OCI-LY3 (cell line): ENCODE results near the gene LRP3.

Experiments used
- H2AFZ ChIP-seq: fragments of 200-600, 300-600 bp; shearing (Covaris generic); 2 replicates; pipeline ENCODE4 v1.6.0; 2014; ENCODE audit warnings: antibody characterized with exemption, low read depth, low read length
- H3K27ac ChIP-seq: fragments of 200-600, 300-600 bp; sonication (generic); 2 replicates; pipeline ENCODE4 v1.5.1; 2014; ENCODE audit warnings: mild to moderate bottlenecking, low read length, moderate library complexity, mixed read lengths
- H3K27me3 ChIP-seq: fragments of 200-600, 300-600 bp; sonication (generic); 2 replicates; pipeline ENCODE4 v1.6.1; 2014; ENCODE audit warnings: low read depth, low read length, mixed read lengths
- H3K36me3 ChIP-seq: fragments of 200-600, 300-600 bp; sonication (generic); replicated peaks from 2 replicates; pipeline ENCODE3; 2014; ENCODE audit warnings: low read depth, low read length, mixed read lengths
- H3K4me1 ChIP-seq: fragments of 300-600, 200-600 bp; sonication (generic); 2 replicates; pipeline ENCODE4 v1.6.1; 2014; ENCODE audit warnings: low read length, mixed read lengths
- H3K4me2 ChIP-seq: fragments of 200-600, 300-600 bp; sonication (generic); 2 replicates; pipeline ENCODE4 v1.6.1; 2014; ENCODE audit warnings: low read length, mixed read lengths
- H3K4me3 ChIP-seq: fragments of 300-600, 200-600 bp; sonication (generic); 2 replicates; pipeline ENCODE4 v1.5.1; 2014; ENCODE audit warnings: antibody characterized with exemption, mild to moderate bottlenecking, low read length, moderate library complexity
- H3K79me2 ChIP-seq: fragments of 300-600, 200-600 bp; shearing (Covaris generic); 2 replicates; pipeline ENCODE4 v1.6.1; 2014; ENCODE audit warnings: mild to moderate bottlenecking, low read length, mixed read lengths
- H3K9ac ChIP-seq: fragments of 300-600, 200-600 bp; shearing (Covaris generic); 2 replicates; pipeline ENCODE4 v1.6.0; 2014; ENCODE audit warnings: mild to moderate bottlenecking, low read length, moderate library complexity
- H3K9me3 ChIP-seq: fragments of 200-600, 300-600 bp; shearing (Covaris generic); 2 replicates; pipeline ENCODE4 v1.6.1; 2014; ENCODE audit warnings: low read length, mixed read lengths; ENCODE audit not compliant: insufficient read depth
- H4K20me1 ChIP-seq: fragments of 200-600, 300-600 bp; sonication (generic); 2 replicates; pipeline ENCODE4 v1.6.1; 2016; ENCODE audit warnings: low read length, mixed read lengths; ENCODE audit not compliant: insufficient read depth
- EZH2phosphoT487 ChIP-seq: fragments of 200-600 bp; shearing (Covaris generic); IDR thresholded peaks from 2 replicates; pipeline ENCODE4 v1.6.1; 2018; ENCODE audit warnings: antibody characterized with exemption, mixed run types, low read depth
- TF ChIP-seq, protein P1 (sequence below): fragments of 200-600, 300-600 bp; sonication (generic); IDR thresholded peaks from 2 replicates; pipeline ENCODE4 v1.5.1; 2014; ENCODE audit warnings: antibody characterized with exemption, low read length, low read depth

The LRP3 gene

DNA sequence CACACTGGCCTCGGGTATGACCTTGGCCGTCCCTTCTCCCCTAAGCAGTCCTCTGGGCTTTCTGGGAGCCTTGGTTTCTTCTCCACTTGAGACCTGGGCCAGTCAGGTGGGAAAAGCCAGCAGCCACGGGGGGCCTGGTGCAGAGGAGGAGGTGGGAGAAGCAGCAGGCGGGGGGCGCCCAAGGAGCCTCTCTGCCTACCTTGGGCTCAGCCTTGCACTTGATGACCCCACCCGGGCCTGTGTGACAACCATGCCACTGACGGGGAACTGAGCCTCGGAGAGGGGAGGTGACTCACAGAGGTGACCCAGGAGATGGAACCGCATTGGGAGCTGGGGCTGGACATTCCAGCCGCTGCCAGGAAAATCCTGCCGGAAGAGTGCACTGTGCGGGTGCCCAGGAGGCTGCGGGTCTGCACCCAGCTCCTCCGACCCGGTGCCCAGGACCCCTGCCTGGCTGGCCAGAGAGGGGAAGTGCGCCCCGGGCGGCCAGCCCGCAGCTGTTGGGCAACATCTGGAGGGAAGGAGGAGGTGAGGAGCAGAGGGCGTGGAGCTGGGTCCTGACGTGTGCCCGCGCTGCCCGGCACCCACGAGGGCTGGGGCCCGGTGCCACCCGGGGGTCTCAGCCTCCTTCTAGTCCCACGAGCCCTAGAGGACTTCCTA lies 55.0 kb downstream of the LRP3 start:
- Histone ChIP-seq H3K4me2 (no peak overlapping the region), H3K9ac (no peak overlapping the region)
- TF ChIP-seq, protein P1, sequence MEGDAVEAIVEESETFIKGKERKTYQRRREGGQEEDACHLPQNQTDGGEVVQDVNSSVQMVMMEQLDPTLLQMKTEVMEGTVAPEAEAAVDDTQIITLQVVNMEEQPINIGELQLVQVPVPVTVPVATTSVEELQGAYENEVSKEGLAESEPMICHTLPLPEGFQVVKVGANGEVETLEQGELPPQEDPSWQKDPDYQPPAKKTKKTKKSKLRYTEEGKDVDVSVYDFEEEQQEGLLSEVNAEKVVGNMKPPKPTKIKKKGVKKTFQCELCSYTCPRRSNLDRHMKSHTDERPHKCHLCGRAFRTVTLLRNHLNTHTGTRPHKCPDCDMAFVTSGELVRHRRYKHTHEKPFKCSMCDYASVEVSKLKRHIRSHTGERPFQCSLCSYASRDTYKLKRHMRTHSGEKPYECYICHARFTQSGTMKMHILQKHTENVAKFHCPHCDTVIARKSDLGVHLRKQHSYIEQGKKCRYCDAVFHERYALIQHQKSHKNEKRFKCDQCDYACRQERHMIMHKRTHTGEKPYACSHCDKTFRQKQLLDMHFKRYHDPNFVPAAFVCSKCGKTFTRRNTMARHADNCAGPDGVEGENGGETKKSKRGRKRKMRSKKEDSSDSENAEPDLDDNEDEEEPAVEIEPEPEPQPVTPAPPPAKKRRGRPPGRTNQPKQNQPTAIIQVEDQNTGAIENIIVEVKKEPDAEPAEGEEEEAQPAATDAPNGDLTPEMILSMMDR, result peak; percentile 20; the same call in 1 of the 2 replicates
- no peak for TF ChIP-seq EZH2phosphoT487

DNA sequence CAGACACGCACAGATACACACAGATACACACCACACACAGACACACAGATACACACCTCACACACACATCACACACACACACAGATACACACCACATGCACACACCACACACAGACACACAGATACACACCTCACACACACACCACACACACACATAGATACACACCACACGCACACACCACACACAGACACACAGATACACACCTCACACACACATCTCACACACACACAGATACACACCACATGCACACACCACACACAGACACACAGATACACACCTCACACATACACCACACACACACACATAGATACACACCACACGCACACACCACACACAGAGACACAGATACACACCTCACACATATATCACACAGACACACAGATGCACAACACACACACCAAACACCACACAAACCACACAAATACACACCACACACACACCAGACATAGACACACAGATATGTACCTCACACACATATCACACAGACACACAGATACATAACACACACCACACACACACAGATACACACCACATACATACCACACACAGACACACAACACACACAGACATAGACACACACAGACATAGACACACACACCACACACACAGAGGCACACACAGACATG lies 55.7 kb downstream of the LRP3 start:
- H3K4me2 ChIP-seq, result no peak overlapping the region

More for the DNA sequence above, 55.0 kb downstream of the LRP3 start:
- Histone ChIP-seq H3K9me3 (no peaks in the 10 kb centered on the region), H3K27me3 (no peaks in the 10 kb centered on the region), H3K36me3 (no peaks in the 10 kb centered on the region), H4K20me1 (no peaks in the 10 kb centered on the region), H3K79me2 (no peaks in the 10 kb centered on the region), H3K4me1 (no peaks in the 10 kb centered on the region), H2AFZ (0 out of 2 replicates have a peak overlapping the region, but pooled peaks have one; percentile 30), H3K27ac (no peak overlapping the region), H3K4me3 (no peak overlapping the region)

DNA sequence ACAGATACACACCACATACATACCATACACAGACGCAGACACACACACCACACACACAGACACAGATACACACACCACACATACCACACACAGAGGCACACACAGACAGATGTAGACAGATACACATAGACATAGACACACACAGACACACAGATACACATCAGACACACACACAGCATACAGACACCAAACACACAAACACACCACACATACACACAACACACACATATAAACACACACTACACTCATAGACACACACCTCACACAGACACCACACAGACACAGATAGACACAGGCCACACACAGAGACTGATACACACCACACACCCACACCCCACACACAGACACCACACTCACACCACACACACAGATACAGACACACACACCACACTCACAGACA lies 56.4 kb downstream of the LRP3 start:
- Histone ChIP-seq H3K27ac (no peak overlapping the region), H3K9ac (no peak overlapping the region), H4K20me1 (no peaks in the 10 kb centered on the region), H2AFZ (no peak overlapping the region), H3K4me1 (no peaks in the 10 kb centered on the region), H3K36me3 (no peaks in the 10 kb centered on the region), H3K27me3 (0 out of 2 replicates have a peak, but pooled peaks cover 2% of the 10 kb centered on the region), H3K79me2 (no peaks in the 10 kb centered on the region), H3K4me3 (no peak overlapping the region), H3K9me3 (no peaks in the 10 kb centered on the region), H3K4me2 (no peak overlapping the region)
- TF ChIP-seq EZH2phosphoT487, result no peak
- TF ChIP-seq, protein P1, result no peak

More for the DNA sequence above, 55.7 kb downstream of the LRP3 start:
- H3K9ac ChIP-seq, result no peak overlapping the region
- H3K27ac ChIP-seq, result no peak overlapping the region
- no peak for TF ChIP-seq EZH2phosphoT487
- TF ChIP-seq, protein P1, result no peak
- no peaks in the 10 kb centered on the region for H3K27me3 ChIP-seq
- no peaks in the 10 kb centered on the region for H3K4me1 ChIP-seq
- no peaks in the 10 kb centered on the region for H3K79me2 ChIP-seq
- no peak overlapping the region for H2AFZ ChIP-seq
- H3K9me3 ChIP-seq, result no peaks in the 10 kb centered on the region
- no peaks in the 10 kb centered on the region for H4K20me1 ChIP-seq
- no peaks in the 10 kb centered on the region for H3K36me3 ChIP-seq
- H3K4me3 ChIP-seq, result no peak overlapping the region

DNA sequence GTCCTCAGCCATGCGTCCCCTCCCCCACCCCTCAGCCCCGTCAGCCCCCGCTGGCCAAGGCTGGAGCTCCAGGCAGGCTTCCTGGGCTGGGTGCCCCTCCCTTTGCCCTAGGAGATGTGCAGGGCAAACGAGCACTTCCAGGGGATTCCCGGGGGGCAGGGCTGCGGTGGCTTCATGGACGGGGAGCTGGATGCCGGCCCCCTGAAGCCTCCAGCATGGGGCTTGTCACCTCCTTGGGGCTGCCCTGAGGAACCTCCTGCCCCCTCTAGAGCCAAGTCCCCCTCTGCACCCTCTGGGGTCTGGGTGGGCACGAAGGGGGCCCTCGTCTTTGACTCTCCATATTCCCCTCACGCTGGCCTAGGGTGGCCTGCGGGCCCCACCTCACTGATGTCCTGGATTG lies 56.9 kb downstream of the LRP3 start:
- H3K4me1 ChIP-seq, result no peaks in the 10 kb centered on the region
- no peak overlapping the region for H3K9ac ChIP-seq
- H3K27ac ChIP-seq, result no peak overlapping the region
- H3K9me3 ChIP-seq, result no peaks in the 10 kb centered on the region
- H3K4me2 ChIP-seq, result no peak overlapping the region
- H3K79me2 ChIP-seq, result no peaks in the 10 kb centered on the region
- no peak overlapping the region for H2AFZ ChIP-seq
- TF ChIP-seq, protein P1, result no peak
- no peak for TF ChIP-seq EZH2phosphoT487
- H4K20me1 ChIP-seq, result no peaks in the 10 kb centered on the region
- H3K27me3 ChIP-seq, result 0 out of 2 replicates have a peak, but pooled peaks cover 2% of the 10 kb centered on the region
- H3K36me3 ChIP-seq, result no peaks in the 10 kb centered on the region
- no peak overlapping the region for H3K4me3 ChIP-seq
